ENCODE measurements around the gene PSMC1.

The PSMC1 gene

GRCh38 chr14:90275820-90276219, 19.5 kb downstream of the PSMC1 start:
- DNase-seq (ENCODE audit: extremely low read depth in 1 of 2, low read depth in 1 of 2), result no peak

- DNase-seq (ENCODE audit: extremely low read depth in 1 of 2, low read depth in 1 of 2), result no peak
Observed at GRCh38 chr14:90276646-90277367, 20.5 kb downstream of the PSMC1 start.

- no peak for DNase-seq (ENCODE audit: extremely low read depth in 1 of 2, low read depth in 1 of 2)
Observed at GRCh38 chr14:90277581-90278198, 21.3 kb downstream of the PSMC1 start.

- DNase-seq (ENCODE audit: extremely low read depth in 1 of 2, low read depth in 1 of 2), result no peak
Observed at GRCh38 chr14:90278199-90279175, 22.1 kb downstream of the PSMC1 start.

- DNase-seq (ENCODE audit: extremely low read depth in 1 of 2, low read depth in 1 of 2), result no peak
Observed at GRCh38 chr14:90280096-90280495, 23.7 kb downstream of the PSMC1 start.

- DNase-seq (ENCODE audit: extremely low read depth in 1 of 2, low read depth in 1 of 2), result no peak
Observed at GRCh38 chr14:90281261-90281660, 24.9 kb downstream of the PSMC1 start.

- DNase-seq (ENCODE audit: extremely low read depth in 1 of 2, low read depth in 1 of 2), result no peak
Observed at GRCh38 chr14:90281756-90282155, 25.4 kb downstream of the PSMC1 start.

GRCh38 chr14:90287791-90288190, 31.4 kb downstream of the PSMC1 start:
- DNase-seq (ENCODE audit: extremely low read depth in 1 of 2, low read depth in 1 of 2), result no peak

GRCh38 chr14:90288651-90289355, 32.5 kb downstream of the PSMC1 start:
- DNase-seq (ENCODE audit: extremely low read depth in 1 of 2, low read depth in 1 of 2), result no peak

- DNase-seq (ENCODE audit: extremely low read depth in 1 of 2, low read depth in 1 of 2), result no peak
Observed at GRCh38 chr14:90290337-90291011, 34.1 kb downstream of the PSMC1 start.

GRCh38 chr14:90291699-90292098, 35.3 kb downstream of the PSMC1 start:
- no peak for DNase-seq (ENCODE audit: extremely low read depth in 1 of 2, low read depth in 1 of 2)

- no peak for DNase-seq (ENCODE audit: extremely low read depth in 1 of 2, low read depth in 1 of 2)
Observed at GRCh38 chr14:90293766-90294730, 37.7 kb downstream of the PSMC1 start.

- DNase-seq (ENCODE audit: extremely low read depth in 1 of 2, low read depth in 1 of 2), result no peak
Observed at GRCh38 chr14:90294872-90295271, 38.5 kb downstream of the PSMC1 start.

GRCh38 chr14:90295870-90296516, 39.6 kb downstream of the PSMC1 start:
- DNase-seq (ENCODE audit: extremely low read depth in 1 of 2, low read depth in 1 of 2), result no peak

GRCh38 chr14:90296641-90297040, 40.3 kb downstream of the PSMC1 start:
- DNase-seq (ENCODE audit: extremely low read depth in 1 of 2, low read depth in 1 of 2), result no peak

GRCh38 chr14:90297876-90298629, 41.7 kb downstream of the PSMC1 start:
- no peak for DNase-seq (ENCODE audit: extremely low read depth in 1 of 2, low read depth in 1 of 2)

GRCh38 chr14:90299408-90299807, 43.1 kb downstream of the PSMC1 start:
- no peak for DNase-seq (ENCODE audit: extremely low read depth in 1 of 2, low read depth in 1 of 2)

GRCh38 chr14:90300611-90301047, 44.3 kb downstream of the PSMC1 start:
- DNase-seq (ENCODE audit: extremely low read depth in 1 of 2, low read depth in 1 of 2), result no peak

All from activated CD8-positive, alpha-beta memory T cell treated with anti-CD3 and anti-CD28 coated beads for 1 hour (primary cell).